HL-60 (cell line): ENCODE measurements around the gene SERPINA9.

Source experiments
- CTCF ChIP-seq: IDR thresholded peaks from one replicate; pipeline ENCODE4 v1.5.1; 2011; ENCODE audit warnings: low read length, control low read depth, inconsistent platforms; ENCODE audit not compliant: insufficient read depth
- GABPA ChIP-seq: IDR thresholded peaks from 2 replicates; pipeline ENCODE4 v1.6.1; 2012; ENCODE audit warnings: low read depth
- POLR2AphosphoS5 ChIP-seq: IDR thresholded peaks from 2 replicates; pipeline ENCODE4 v1.6.1; 2012; ENCODE audit warnings: low read depth
- REST ChIP-seq: IDR thresholded peaks from 2 replicates; pipeline ENCODE4 v1.6.1; 2012; ENCODE audit warnings: low read depth; ENCODE audit not compliant: insufficient replicate concordance

DNA sequence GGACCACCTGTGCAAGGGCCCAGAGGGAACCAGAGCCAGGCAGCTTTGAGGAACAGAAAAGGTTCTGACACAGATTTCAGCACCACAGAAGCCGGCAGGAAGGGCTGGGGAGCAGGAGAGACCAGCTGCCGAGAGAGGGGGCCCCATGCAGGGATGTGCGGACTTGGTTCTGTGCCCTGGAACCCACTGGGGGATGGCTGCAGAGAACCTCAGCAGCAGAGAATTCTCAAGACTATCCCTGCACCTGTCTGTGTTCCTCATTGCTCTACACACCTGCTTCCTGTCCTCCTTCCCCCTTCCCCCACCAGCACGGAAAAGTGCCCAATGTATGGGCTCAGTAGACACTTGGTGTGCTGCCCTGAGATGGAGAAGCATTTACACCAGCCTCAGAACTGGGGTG lies 3.2 kb downstream of the SERPINA9 start:
- TF ChIP-seq CTCF (no peak), POLR2AphosphoS5 (no peak), REST (no peak), GABPA (no peak)
